Mucosa of descending colon (tissue), 3 donors: Measurements from ENCODE around the gene F9. TPM values are rescaled to one million over a fixed set of nuclear protein-coding genes. Genes with fewer than 3 reads are reported as not detected.

ENCODE experiments used
- ATAC-seq: fragments of 200-7000 bp; cut with Tn5 transposase; one replicate; pipeline ENCODE4 v1.9.1; 2020; ENCODE audit warnings: mild to moderate bottlenecking, moderate library complexity
- DNase-seq, 3 donors: peaks; one replicate each; pipeline ENCODE4 v3.0.0-alpha.2; 2020
- H3K36me3 ChIP-seq: fragments of 200-600 bp; one replicate; pipeline ENCODE4 v1.8.0; 2021; ENCODE audit warnings: low read depth, mild to moderate bottlenecking
- H3K4me1 ChIP-seq: fragments of 200-600 bp; one replicate; pipeline ENCODE4 v1.8.0; 2021; ENCODE audit warnings: low read depth, mild to moderate bottlenecking
- H3K4me3 ChIP-seq: fragments of 200-600 bp; one replicate; pipeline ENCODE4 v1.8.0; 2021; ENCODE audit warnings: mild to moderate bottlenecking
- H3K9me3 ChIP-seq: fragments of 200-600 bp; one replicate; pipeline ENCODE4 v1.8.0; 2021; ENCODE audit warnings: mild to moderate bottlenecking
- CTCF ChIP-seq: fragments of 200-600 bp; IDR thresholded peaks from one replicate; pipeline ENCODE4 v1.8.0; 2022; ENCODE audit warnings: antibody characterized with exemption, mild to moderate bottlenecking
- intact Hi-C, 2 donors: fragments of 100-400 bp; cut with DNase I in 1 of 2; cut with micrococcal nuclease in 1 of 2; formaldehyde crosslinking; loops; one replicate each; pipeline versions ENCODE4 v1.11.0 to v1.11.1; 2022; cut with DNase I, micrococcal nuclease
- total RNA-seq, 3 donors: library from RNA; stranded (reverse); fragmentation: NEBNext Ultra II Directional in 2 of 3; extraction: Animal tissue kit (Norgen Biotek cat#: 25700) in 2 of 3; gene quantifications; one replicate each; pipeline versions ENCODE4 v1.2.1 to v1.2.4, GENCODE V29; 2021 to 2023
- donor health status: DM: no; HTN: no; CAD: no; lungs with moderate emphysema.
- donor health status: DM: no; HTN: no; CAD: no.
- donor health status: DM: no; HTN: yes; CAD: no.

F9 gene
- total RNA-seq, 3 donors from 2014 or later: not detected

GRCh38 chrX:139543920-139544319 is 13.4 kb downstream of the F9 start:
- no peak for TF ChIP-seq CTCF
- H3K36me3 ChIP-seq: no peaks in the 10 kb centered on the region
- ATAC-seq (no peak), DNase-seq (no peak)
- intact Hi-C loops: no loop called here
- H3K4me1 ChIP-seq: no peaks in the 10 kb centered on the region
- H3K4me3 ChIP-seq: no peak overlapping the region
- no peaks in the 10 kb centered on the region for H3K9me3 ChIP-seq

GRCh38 chrX:139544591-139544990 is 14.1 kb downstream of the F9 start:
- ATAC-seq: no peak
- DNase-seq: no peak
- Histone ChIP-seq H3K36me3 (no peaks in the 10 kb centered on the region), H3K4me1 (no peaks in the 10 kb centered on the region), H3K4me3 (no peak overlapping the region), H3K9me3 (no peaks in the 10 kb centered on the region)
- intact Hi-C loops: no loop called here
- no peak for TF ChIP-seq CTCF

GRCh38 chrX:139554376-139554775 is 23.8 kb downstream of the F9 start:
- no peak overlapping the region for H3K4me3 ChIP-seq
- no peaks in the 10 kb centered on the region for H3K36me3 ChIP-seq
- TF ChIP-seq CTCF: no peak
- no peak for DNase-seq
- intact Hi-C loops: no loop called here
- H3K9me3 ChIP-seq: no peaks in the 10 kb centered on the region
- ATAC-seq: no peak
- H3K4me1 ChIP-seq: no peaks in the 10 kb centered on the region

- peak in 1 of 3 donors; percentile 38 for DNase-seq
- H3K4me3 ChIP-seq: no peak overlapping the region
- no peak for TF ChIP-seq CTCF
- intact Hi-C loops: loop anchor here in 1 of 2 donors (5.0 kb wide), 1 partner anchor 428 kb away; no protein-coding TSS in a partner anchor
- no peak for ATAC-seq
- H3K36me3 ChIP-seq: no peaks in the 10 kb centered on the region
- no peaks in the 10 kb centered on the region for H3K9me3 ChIP-seq
- H3K4me1 ChIP-seq: no peaks in the 10 kb centered on the region
These were observed 24.6 kb downstream of the F9 start for GRCh38 chrX:139554991-139555675.

- TF ChIP-seq CTCF: no peak
- peak; percentile 55 for ATAC-seq
- no peak overlapping the region for H3K4me3 ChIP-seq
- no peaks in the 10 kb centered on the region for H3K4me1 ChIP-seq
- no peaks in the 10 kb centered on the region for H3K9me3 ChIP-seq
- H3K36me3 ChIP-seq: no peaks in the 10 kb centered on the region
- peak in 1 of 3 donors; percentile 66 for DNase-seq
- intact Hi-C loops: loop anchor here in 1 of 2 donors (5.0 kb wide), 1 partner anchor 432 kb away; no protein-coding TSS in a partner anchor
These were observed 29.0 kb downstream of the F9 start for GRCh38 chrX:139559383-139560042.
